Ectodermal cell (in vitro differentiated cells): ENCODE data around the gene PES1.

Experiments used
- H3K27ac ChIP-seq: 2 replicates; pipeline ENCODE4 v1.7.0; 2013; ENCODE audit warnings: mild to moderate bottlenecking, low read depth, low read length; ENCODE audit not compliant: insufficient read depth, poor library complexity, severe bottlenecking
- H3K27me3 ChIP-seq: 2 replicates; pipeline ENCODE4 v1.7.0; 2013; ENCODE audit warnings: mild to moderate bottlenecking, low read length; ENCODE audit not compliant: insufficient read depth, control insufficient read depth, poor library complexity, severe bottlenecking
- H3K36me3 ChIP-seq: one replicate; pipeline ENCODE4 v1.7.0; 2013; ENCODE audit warnings: low read length; ENCODE audit not compliant: control insufficient read depth, insufficient read depth
- H3K4me1 ChIP-seq: one replicate; pipeline ENCODE4 v1.7.0; 2013; ENCODE audit warnings: low read length; ENCODE audit not compliant: control insufficient read depth, insufficient read depth
- H3K4me3 ChIP-seq: 2 replicates; pipeline ENCODE4 v1.7.0; 2013; ENCODE audit warnings: low read depth, low read length, control low read depth; ENCODE audit not compliant: insufficient read depth
- H3K9me3 ChIP-seq: 2 replicates; pipeline ENCODE4 v1.7.0; 2013; ENCODE audit warnings: mild to moderate bottlenecking, low read length, moderate library complexity; ENCODE audit not compliant: control insufficient read depth
- WGBS, 2 experiments: methylation state at CpG; one replicate each; pipeline ENCODE4 v1.1.7; 2013; ENCODE audit warnings: missing lambda C conversion rate in 2 of 2; 5-methylcytosine and 5-hydroxymethylcytosine counted together

The PES1 gene

DNA sequence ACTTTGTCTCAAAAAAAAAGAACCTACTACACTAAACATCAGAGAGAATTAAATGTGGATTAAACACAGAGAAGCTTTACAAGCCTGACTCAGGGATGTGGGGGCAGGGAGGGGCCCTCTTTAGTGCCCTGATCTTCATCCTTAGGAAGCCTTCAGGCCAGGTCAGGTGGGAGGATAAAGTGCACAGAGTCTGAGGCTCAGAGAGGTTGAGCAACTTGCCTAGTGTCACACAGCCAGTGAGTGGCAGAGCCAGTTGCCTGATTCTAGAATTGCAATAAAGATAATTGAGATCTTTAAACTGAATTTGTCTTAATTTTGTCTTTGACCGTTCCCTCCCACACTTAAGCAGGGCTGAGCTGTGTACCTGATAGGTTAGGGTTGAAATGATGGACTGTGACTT lies 52.3 kb downstream of the PES1 start:
- H3K27ac ChIP-seq, result no peak overlapping the region
- peaks cover 19% of the 10 kb centered on the region for H3K27me3 ChIP-seq
- no peaks in the 10 kb centered on the region for H3K9me3 ChIP-seq
- H3K4me1 ChIP-seq, result peaks cover 6% of the 10 kb centered on the region
- H3K36me3 ChIP-seq, result no peaks in the 10 kb centered on the region
- no peak overlapping the region for H3K4me3 ChIP-seq
- WGBS, 2 experiments, result 100% methylated on average over 1 of the region's 1 CpG

DNA sequence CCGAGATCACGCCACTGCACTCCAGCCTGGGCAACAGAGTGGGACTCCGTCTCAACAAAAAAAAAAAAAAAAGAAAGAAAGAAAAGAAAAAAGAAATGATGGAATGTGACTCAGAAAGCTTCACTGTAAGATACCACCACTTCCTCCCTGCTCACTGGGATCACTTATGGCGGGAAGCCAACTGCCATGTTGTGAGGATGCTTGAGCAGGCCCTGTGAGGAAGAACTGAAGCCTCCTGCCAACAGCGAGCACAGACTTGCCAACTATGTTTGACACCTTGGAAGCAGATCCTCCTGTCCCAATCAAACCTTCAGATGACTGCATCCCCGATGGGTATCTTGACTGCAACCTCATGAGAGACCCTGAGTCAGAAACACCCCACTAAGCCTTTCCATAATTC lies 53.4 kb downstream of the PES1 start:
- no peaks in the 10 kb centered on the region for H3K36me3 ChIP-seq
- WGBS, 2 experiments, result 91 to 95% methylated on average over 6 of the region's 6 CpGs
- no peak overlapping the region for H3K27ac ChIP-seq
- peaks cover 6% of the 10 kb centered on the region for H3K4me1 ChIP-seq
- no peaks in the 10 kb centered on the region for H3K9me3 ChIP-seq
- no peak overlapping the region for H3K4me3 ChIP-seq
- H3K27me3 ChIP-seq, result peaks cover 17% of the 10 kb centered on the region

DNA sequence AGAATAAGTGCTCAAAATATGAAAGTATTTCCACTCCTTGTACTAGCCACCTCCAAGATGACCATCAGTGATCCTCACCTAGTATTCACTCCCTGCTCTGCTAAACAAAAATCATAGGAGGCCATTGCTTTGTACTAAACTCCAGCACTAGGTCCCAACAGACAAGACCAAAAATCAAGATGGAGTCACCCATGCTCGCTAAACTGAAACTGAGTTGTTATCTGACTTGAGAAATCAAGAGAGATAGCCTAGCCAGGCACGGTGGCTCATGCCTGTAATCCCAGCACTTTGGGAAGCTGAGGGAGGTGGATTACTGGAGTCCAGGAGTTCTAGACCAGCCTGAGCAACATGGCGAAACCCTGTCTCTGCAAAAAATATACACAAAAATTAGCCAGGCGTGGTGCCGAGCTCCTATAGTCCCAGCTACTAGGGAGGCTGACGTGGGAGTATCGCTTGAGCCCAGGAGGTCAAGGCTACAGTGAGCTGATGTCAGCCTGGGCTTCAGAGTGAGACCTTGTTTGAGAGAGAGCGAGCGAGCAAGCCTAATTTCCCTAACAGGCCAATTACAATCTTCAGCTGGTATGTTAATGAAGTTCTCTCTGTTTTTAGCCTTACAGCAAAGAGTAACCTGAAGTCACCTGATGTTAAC lies 54.5 kb downstream of the PES1 start:
- Histone ChIP-seq H3K27me3 (peaks cover 6% of the 10 kb centered on the region), H3K4me1 (no peaks in the 10 kb centered on the region), H3K27ac (no peak overlapping the region), H3K4me3 (no peak overlapping the region), H3K36me3 (no peaks in the 10 kb centered on the region), H3K9me3 (no peaks in the 10 kb centered on the region)
- WGBS, 2 experiments, result 81 to 83% methylated on average over 9 of the region's 9 CpGs

DNA sequence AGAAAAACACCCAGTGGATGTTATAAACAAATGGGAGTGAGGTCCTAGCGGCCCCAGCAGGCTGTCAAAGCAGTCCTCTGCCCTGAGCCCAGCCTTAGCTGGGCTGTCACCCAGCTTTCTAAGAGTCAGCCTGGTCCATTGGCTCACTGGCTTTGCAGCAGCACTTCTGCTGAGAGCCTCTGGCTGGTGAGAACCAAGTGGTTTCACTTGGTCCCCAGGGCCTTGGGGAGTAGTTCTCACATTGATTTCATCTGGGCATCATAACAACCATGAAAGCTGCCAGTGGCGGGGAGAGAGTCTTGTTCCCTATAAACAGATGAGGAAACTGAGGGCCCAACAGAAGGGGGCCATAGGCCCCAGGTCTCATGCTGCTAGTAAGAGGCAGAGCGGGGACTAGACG lies 56.5 kb downstream of the PES1 start:
- WGBS, 2 experiments, result 92 to 93% methylated on average over 4 of the region's 4 CpGs
- no peaks in the 10 kb centered on the region for H3K4me1 ChIP-seq

DNA sequence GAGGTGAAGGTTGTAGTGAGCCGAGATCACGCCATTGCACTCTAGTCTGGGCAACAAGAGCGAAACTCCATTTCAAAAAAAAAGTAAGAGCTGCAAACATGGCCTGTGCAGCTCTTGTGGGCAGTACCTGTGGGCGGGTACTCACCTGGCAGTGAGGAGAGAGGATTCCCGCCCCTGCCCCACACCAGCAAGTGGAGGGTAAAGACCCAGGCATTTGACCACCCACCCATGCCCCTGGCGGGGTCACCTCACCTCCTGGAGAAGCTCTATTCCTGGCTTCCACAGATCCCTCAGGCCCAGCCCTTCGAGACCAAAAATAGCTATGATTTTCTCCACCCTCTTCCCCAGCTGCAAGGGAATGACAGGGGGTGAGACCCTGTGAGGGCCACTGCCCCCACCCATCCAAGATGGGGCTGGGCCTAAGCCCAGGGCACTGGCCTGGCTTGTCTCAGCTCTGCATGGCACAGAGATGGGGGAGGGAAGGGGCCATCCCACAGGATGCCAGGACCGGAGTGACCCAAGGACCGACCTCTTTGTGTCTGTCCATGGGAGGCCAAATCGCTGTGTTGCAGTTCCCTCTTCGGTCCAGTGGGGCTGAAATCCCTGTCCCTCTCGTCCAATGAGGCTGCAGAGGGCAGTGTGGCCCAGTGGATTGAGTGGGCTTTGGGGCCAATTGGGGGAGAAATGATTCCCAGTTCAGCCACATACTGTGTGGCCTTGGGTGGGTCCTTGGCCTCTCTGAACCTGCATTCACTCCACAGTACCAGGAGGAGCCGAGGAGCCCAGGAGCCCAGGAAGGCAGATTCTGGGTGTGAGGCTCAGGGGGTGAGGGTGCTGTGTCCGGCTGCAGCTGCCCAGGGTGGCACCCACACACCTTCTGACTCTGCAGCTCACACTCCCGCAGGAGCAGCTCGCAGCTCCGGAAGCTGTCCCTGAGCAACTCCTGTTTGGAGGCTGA lies 59.8 kb downstream of the PES1 start:
- Histone ChIP-seq H3K9me3 (no peaks in the 10 kb centered on the region), H3K4me3 (no peak overlapping the region), H3K36me3 (no peaks in the 10 kb centered on the region), H3K27me3 (no peaks in the 10 kb centered on the region), H3K4me1 (no peaks in the 10 kb centered on the region), H3K27ac (no peak overlapping the region)
- 86 to 88% methylated on average over 17 of the region's 17 CpGs for WGBS, 2 experiments

More for the DNA sequence above, 56.5 kb downstream of the PES1 start:
- H3K4me3 ChIP-seq, result no peak overlapping the region
- no peak overlapping the region for H3K27ac ChIP-seq
- H3K36me3 ChIP-seq, result no peaks in the 10 kb centered on the region
- no peaks in the 10 kb centered on the region for H3K27me3 ChIP-seq
- no peaks in the 10 kb centered on the region for H3K9me3 ChIP-seq

DNA sequence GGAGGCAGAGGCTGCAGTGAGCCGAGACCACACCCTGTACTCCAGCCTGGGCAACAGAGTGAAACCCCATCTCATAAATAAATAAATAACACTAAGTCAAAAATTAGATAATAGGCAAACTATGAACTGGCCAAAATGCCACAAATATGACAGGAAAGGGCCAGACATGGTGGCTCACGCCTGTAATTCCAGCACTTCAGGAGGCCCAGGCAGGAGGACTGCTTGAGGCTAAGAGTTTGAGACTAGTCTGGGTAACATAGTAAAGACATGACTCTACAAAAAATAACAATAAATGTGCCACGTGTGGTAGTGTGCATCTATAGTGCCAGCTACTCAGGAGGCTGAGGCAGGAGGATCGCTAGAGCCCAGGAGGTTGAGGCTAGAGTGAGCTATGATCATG lies 65.1 kb downstream of the PES1 start:
- WGBS, 2 experiments, result 92% methylated on average over 4 of the region's 4 CpGs
- H3K36me3 ChIP-seq, result no peaks in the 10 kb centered on the region
- H3K27me3 ChIP-seq, result no peaks in the 10 kb centered on the region
- H3K27ac ChIP-seq, result no peak overlapping the region
- H3K4me1 ChIP-seq, result no peaks in the 10 kb centered on the region
- H3K4me3 ChIP-seq, result no peak overlapping the region
- H3K9me3 ChIP-seq, result no peaks in the 10 kb centered on the region
